Mesenchymal stem cell (in vitro differentiated cells and primary cell): ENCODE data around the gene PLLP. TPM values are rescaled to one million over a fixed set of nuclear protein-coding genes. Genes with fewer than 3 reads are reported as not detected.

Experiments used
- DNase-seq: peaks from one replicate; pipeline ENCODE4 v3.0.0-alpha.2; 2013
- H2AFZ ChIP-seq: one replicate; pipeline ENCODE4 v1.6.1; 2013; ENCODE audit warnings: low read depth, mild to moderate bottlenecking, control low read depth, inconsistent platforms, low read length, moderate library complexity
- H2AK5ac ChIP-seq: 2 replicates; pipeline ENCODE4 v1.6.1; 2013; ENCODE audit warnings: low read length, moderate library complexity, mild to moderate bottlenecking, inconsistent platforms; ENCODE audit not compliant: severe bottlenecking
- H2BK120ac ChIP-seq: one replicate; pipeline ENCODE4 v1.6.1; 2013; ENCODE audit warnings: low read depth, mild to moderate bottlenecking, inconsistent platforms, low read length, moderate library complexity
- H2BK12ac ChIP-seq, 2 experiments: one replicate each; pipeline ENCODE4 v1.6.1; 2013; ENCODE audit warnings: inconsistent platforms in 2 of 2, low read length in 2 of 2, mild to moderate bottlenecking in 2 of 2, moderate library complexity in 2 of 2, control low read depth in 1 of 2
- H2BK15ac ChIP-seq: one replicate; pipeline ENCODE4 v1.6.1; 2013; ENCODE audit warnings: mild to moderate bottlenecking, low read depth, inconsistent platforms; ENCODE audit not compliant: poor library complexity, severe bottlenecking
- H2BK5ac ChIP-seq: 2 replicates; pipeline ENCODE4 v1.6.1; 2013; ENCODE audit warnings: low read depth, mild to moderate bottlenecking, low read length, control low read depth, inconsistent platforms; ENCODE audit not compliant: poor library complexity, severe bottlenecking
- H3K14ac ChIP-seq, 2 experiments: one replicate each; pipeline ENCODE4 v1.6.1; 2013; ENCODE audit warnings: inconsistent platforms in 2 of 2, low read length in 2 of 2, control low read depth in 1 of 2, mild to moderate bottlenecking in 1 of 2, moderate library complexity in 1 of 2
- H3K18ac ChIP-seq, 2 experiments: one replicate each; pipeline ENCODE4 v1.6.1; 2013; ENCODE audit warnings: inconsistent platforms in 2 of 2, low read length in 2 of 2, control low read depth in 1 of 2, low read depth in 1 of 2, mild to moderate bottlenecking in 1 of 2
- H3K23ac ChIP-seq, 2 experiments: one replicate each; pipeline ENCODE4 v1.6.1; 2013; ENCODE audit warnings: inconsistent platforms in 2 of 2, low read length in 2 of 2, mild to moderate bottlenecking in 2 of 2, moderate library complexity in 2 of 2, control low read depth in 1 of 2
- H3K27ac ChIP-seq: 2 replicates; pipeline ENCODE4 v1.5.1; 2013; ENCODE audit warnings: mild to moderate bottlenecking, moderate library complexity, low read length, control low read depth, inconsistent platforms; ENCODE audit not compliant: poor library complexity, severe bottlenecking
- H3K27me3 ChIP-seq, 2 experiments: 2 replicates each; pipeline versions ENCODE4 v1.6.1 to v1.7.0; 2013; ENCODE audit warnings: low read length in 2 of 2, mild to moderate bottlenecking in 2 of 2, moderate library complexity in 2 of 2, control low read depth in 1 of 2, inconsistent platforms in 1 of 2; ENCODE audit not compliant: control insufficient read depth in 1 of 2, insufficient read depth in 1 of 2
- H3K36me3 ChIP-seq, 2 experiments: 2 replicates each; pipeline versions ENCODE4 v1.6.1 to v1.7.0; 2013; ENCODE audit warnings: low read length in 2 of 2, control low read depth in 1 of 2, inconsistent platforms in 1 of 2, low read depth in 1 of 2, mild to moderate bottlenecking in 1 of 2; ENCODE audit not compliant: insufficient read depth in 2 of 2, control insufficient read depth in 1 of 2
- H3K4ac ChIP-seq, 2 experiments: one replicate each; pipeline ENCODE4 v1.6.1; 2013; ENCODE audit warnings: inconsistent platforms in 2 of 2, low read length in 2 of 2, mild to moderate bottlenecking in 2 of 2, moderate library complexity in 2 of 2, control low read depth in 1 of 2, low read depth in 1 of 2
- H3K4me1 ChIP-seq: 2 replicates; pipeline ENCODE4 v1.6.1; 2013; ENCODE audit warnings: low read depth, low read length, control low read depth; ENCODE audit not compliant: control insufficient read depth, insufficient read depth
- H3K4me2 ChIP-seq: 2 replicates; pipeline ENCODE4 v1.6.1; 2013; ENCODE audit warnings: low read length, mild to moderate bottlenecking, inconsistent platforms; ENCODE audit not compliant: poor library complexity, severe bottlenecking
- H3K4me3 ChIP-seq, 2 experiments: 2 replicates each; pipeline versions ENCODE4 v1.5.1 to v1.7.0; 2013; ENCODE audit warnings: low read length in 2 of 2, mild to moderate bottlenecking in 2 of 2, control low read depth in 1 of 2, low read depth in 1 of 2; ENCODE audit not compliant: insufficient read depth in 1 of 2
- H3K79me1 ChIP-seq: replicated peaks from 2 replicates; pipeline ENCODE4 v1.6.1; 2013; ENCODE audit warnings: mild to moderate bottlenecking, control low read depth, low read length, inconsistent platforms; ENCODE audit not compliant: poor library complexity, severe bottlenecking
- H3K9ac ChIP-seq: 2 replicates; pipeline ENCODE4 v1.7.0; 2013; ENCODE audit warnings: mild to moderate bottlenecking, low read length, moderate library complexity
- H3K9me3 ChIP-seq: 2 replicates; pipeline ENCODE4 v1.7.0; 2013; ENCODE audit warnings: mild to moderate bottlenecking, low read length; ENCODE audit not compliant: control insufficient read depth
- H4K8ac ChIP-seq: one replicate; pipeline ENCODE4 v1.6.1; 2013; ENCODE audit warnings: inconsistent platforms, mild to moderate bottlenecking, low read length, moderate library complexity
- H4K91ac ChIP-seq: one replicate; pipeline ENCODE4 v1.6.1; 2013; ENCODE audit warnings: mild to moderate bottlenecking, low read length, inconsistent platforms
- WGBS: methylation state at CpG from one replicate; pipeline ENCODE4 v1.1.7; 2013; ENCODE audit warnings: mixed read lengths; 5-methylcytosine and 5-hydroxymethylcytosine counted together
- small RNA-seq: library from polyadenylated mRNA; stranded (forward); fragments of <200 nt; extraction: miRNeasy Mini kit (QIAGEN cat#:217004); gene quantifications from one replicate; pipeline ENCODE3, GENCODE V24; 2013; ENCODE audit warnings: low read depth

The PLLP gene

DNA sequence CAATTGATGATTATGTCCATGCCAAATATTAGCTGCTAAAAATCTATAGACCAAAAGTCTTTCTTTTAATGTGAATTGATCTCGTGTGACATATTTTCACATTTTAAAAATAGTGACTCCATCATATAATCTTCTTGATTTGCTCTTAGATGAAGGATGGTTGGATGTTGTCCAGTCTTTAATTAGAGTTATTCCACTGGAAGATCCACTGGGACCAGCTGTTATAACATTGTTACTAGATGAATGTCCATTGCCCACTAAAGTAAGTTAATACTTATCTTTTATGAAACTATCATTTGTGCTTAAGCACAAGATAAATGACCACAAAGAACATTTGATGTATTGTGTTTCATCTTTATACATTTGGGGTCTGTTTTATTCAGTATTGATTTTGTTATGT, 75.5 kb downstream of the PLLP start:
- Histone ChIP-seq H4K8ac (no peak overlapping the region), H2BK15ac (no peak overlapping the region), H2AK5ac (no peak overlapping the region), H2BK5ac (no peak overlapping the region), H3K18ac (no peak overlapping the region), H3K27ac (no peak overlapping the region), H3K4me2 (no peak overlapping the region), H3K9ac (no peak overlapping the region), H3K14ac (no peak overlapping the region), H3K79me1 (peaks cover 16% of the 10 kb centered on the region), H3K4ac (no peak overlapping the region), H4K91ac (no peak overlapping the region), H3K4me3 (no peak overlapping the region), H2BK120ac (no peak overlapping the region), H3K9me3 (peaks cover 3% of the 10 kb centered on the region), H3K27me3 (no peaks in the 10 kb centered on the region), H2BK12ac (no peak overlapping the region), H3K23ac (no peak overlapping the region), H2AFZ (no peak overlapping the region), H3K36me3 (peaks cover 41 to 91% of the 10 kb centered on the region in 2 experiments), H3K4me1 (no peaks in the 10 kb centered on the region)
- no peak for DNase-seq
- WGBS = no CpG with 5 or more reads among the region's 1 CpG

Small RNAs within 50 kb of the gene (small RNA-seq; reads per million reads assigned to genes)
- gene AC108081.1 = not detected
